ENCODE results near the gene CDH4. TPM values are rescaled to one million over a fixed set of nuclear protein-coding genes. Genes with fewer than 3 reads are reported as not detected.

Gene CDH4
- total RNA-seq, 1 experiment from 2014 or later = 3.8 TPM

GRCh38 chr20:61580958-61581824, 329.1 kb downstream of the CDH4 start:
- DNase-seq (ENCODE audit: low read depth) = peak; percentile 23

- no peak for DNase-seq (ENCODE audit: low read depth)
Measured at GRCh38 chr20:61581825-61582188, 329.7 kb downstream of the CDH4 start.

DNA sequence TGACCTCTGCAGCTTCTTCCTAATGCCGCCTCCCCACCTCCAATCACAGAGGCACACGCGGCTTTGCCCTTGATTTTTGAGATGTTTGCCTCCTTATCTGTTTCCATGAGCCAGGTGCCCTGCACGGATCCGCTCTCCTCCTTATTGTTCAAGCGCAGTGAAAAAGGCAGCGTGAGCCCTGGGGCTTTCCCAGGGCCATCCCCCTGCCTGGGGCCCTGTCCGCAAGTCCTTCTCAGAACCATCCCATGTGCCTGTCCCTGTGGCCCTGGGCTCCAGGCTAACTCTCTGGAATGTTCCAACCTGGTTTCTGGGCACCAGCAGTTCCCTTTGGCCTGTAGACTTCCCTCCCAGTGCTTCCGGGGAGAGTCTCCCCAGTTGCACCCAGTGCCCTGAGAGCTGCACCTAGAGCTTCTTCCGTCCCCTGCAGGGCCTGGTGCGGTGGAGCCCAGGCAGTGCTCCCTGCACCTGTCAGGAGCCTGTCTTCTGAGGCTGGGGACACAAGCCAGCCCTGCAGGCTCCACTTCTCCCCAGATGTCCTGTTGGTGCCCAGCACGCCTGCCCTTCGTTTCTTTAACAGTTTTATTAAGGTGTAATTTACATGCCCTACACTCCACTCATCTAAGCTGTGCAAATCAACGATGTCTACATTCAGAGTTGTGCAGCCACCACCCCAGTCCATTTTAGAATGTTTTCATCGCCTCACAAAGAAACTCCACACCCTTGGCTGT, 330.3 kb downstream of the CDH4 start:
- no peak for DNase-seq (ENCODE audit: low read depth)

GRCh38 chr20:61583356-61583755, 331.3 kb downstream of the CDH4 start:
- DNase-seq (ENCODE audit: low read depth) = no peak

DNA sequence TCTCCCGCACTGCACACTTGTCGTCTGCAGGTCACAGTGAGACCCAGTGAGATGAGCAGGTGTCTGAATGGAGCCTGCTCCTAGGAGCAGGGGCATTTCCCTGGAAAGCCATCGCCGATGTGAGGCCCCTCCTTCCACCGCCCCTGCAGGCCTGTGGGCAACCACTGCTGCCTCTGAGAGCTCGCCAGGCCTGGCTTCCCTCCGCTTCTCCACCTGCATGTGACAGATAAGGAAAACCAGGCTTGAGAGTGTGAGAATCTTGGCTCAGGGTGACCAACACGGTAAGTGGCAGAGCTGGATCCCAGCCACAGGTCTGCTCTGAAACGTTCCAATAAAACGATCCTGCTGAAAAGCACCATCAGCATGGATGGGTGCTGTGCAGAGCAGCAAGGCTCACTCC, 332.8 kb downstream of the CDH4 start:
- no peak for DNase-seq (ENCODE audit: low read depth)

- no peak for DNase-seq (ENCODE audit: low read depth)
Measured at GRCh38 chr20:61585764-61586163, 333.7 kb downstream of the CDH4 start.

DNA sequence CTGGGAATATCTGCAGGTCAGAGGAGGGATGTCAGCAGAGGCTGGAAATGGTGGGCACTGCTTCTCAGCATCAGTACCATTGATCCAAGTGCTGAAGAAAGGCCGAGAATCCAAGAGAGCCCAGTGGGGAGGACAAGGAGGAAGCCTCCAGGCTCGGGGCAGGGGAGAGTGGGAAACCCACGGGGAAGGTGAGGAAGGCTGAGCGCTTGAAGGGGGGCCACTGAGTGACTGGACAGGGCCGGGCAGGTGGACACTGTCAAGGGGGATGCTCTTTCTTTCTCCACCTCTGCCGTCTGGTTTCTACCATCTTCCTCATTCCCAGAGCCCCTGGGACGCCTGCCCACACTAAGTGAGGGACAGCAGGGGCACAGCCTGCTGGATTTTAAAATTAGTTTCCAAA, 335.0 kb downstream of the CDH4 start:
- no peak for DNase-seq (ENCODE audit: low read depth)

DNA sequence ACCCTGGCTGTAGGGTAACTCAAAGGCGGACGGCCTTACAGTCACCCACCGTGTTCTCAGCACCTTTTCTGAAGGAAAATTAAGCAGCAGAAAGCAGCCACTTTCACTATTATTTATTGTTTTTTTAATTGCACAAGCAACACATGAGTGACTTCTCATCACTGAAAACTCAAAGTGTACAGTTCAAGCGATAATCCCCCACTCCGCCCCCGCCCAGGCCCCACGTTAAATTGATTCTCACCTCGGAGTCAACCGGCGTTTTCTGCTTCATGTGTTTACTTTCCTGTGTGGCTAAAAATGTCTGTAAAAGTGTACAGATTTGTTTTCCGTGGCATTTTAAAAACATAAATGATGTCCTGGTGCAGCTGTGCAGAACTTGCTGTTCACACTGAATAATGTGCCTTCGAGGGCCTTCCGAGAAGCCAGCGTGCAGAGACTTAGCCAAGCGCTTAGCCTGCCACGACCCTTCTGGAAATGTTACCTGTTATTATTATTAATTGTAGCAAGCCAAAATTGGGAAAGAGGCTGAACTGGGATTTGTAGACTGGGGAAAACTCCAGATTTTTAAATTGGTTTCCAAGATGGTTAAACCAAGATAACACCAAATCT, 335.7 kb downstream of the CDH4 start:
- DNase-seq (ENCODE audit: low read depth) = no peak

DNA sequence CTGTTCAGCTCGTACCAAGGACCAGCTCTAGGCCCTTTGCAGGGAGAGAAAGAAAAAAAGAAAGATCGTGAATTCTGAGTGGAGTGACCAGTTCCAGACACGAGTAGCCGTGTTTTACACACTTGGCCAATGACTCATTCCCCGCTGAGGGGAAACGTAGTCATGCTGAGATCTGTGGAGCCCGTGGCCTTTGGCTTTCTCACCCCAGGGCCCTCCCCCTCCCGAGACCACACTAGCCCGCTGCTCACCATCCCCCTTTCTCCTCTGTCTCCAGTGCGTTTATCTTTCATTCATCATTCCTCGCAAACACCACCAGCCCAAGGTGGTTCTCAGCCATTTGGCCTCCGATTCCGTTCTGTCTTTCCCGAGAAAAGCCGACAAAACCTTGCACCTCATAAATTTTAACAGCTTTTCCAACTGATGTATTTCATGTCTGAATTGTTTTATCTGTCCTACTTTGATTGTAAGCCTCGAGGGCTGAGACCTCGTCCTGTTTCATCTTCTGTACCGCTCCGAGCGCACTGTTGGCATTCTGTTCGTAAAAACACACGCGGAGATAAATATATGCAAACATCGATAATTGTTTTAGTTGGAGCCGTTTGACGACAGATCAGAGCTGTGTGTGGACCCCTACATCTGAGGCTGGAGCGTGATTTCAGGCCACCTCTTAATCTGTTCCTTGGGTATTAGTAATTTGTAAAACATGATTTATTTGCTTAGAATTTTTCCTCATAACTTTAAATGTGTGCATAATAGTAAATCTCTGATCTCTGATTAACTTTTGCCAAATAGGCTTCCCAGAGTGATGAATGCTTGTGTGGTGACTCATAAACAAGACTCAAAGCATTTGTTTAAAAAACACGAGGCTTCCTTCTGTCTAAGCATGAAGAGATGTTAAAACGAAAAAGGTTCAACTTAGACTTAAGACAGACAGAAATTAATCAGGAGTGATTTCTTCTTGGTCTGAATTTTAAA, 336.6 kb downstream of the CDH4 start:
- peak; percentile 51 for DNase-seq (ENCODE audit: low read depth)

GRCh38 chr20:61590236-61590635, 338.2 kb downstream of the CDH4 start:
- no peak for DNase-seq (ENCODE audit: low read depth)

GRCh38 chr20:61593516-61593915, 341.5 kb downstream of the CDH4 start:
- no peak for DNase-seq (ENCODE audit: low read depth)

GRCh38 chr20:61594198-61594597, 342.1 kb downstream of the CDH4 start:
- DNase-seq (ENCODE audit: low read depth) = no peak

DNA sequence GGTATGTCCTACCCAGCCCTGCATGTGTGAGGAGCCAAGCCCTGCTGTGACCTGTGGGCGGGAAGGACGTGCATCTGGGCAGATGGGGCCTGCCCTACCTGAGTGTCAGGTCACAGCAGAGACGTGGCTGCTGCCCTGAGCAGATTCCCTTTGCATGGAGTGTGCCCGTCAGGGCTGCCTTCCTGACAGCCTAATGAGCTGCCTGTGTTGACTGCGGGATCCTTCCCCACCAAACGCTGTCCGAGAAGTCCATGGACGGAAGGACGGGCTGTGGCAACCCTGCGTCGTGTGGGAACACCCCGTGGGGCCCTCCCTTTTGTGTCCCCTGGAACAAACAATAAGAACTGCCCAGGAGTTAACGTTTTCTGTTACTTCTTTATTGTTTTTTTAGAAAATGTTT, 343.2 kb downstream of the CDH4 start:
- no peak for DNase-seq (ENCODE audit: low read depth)

DNA sequence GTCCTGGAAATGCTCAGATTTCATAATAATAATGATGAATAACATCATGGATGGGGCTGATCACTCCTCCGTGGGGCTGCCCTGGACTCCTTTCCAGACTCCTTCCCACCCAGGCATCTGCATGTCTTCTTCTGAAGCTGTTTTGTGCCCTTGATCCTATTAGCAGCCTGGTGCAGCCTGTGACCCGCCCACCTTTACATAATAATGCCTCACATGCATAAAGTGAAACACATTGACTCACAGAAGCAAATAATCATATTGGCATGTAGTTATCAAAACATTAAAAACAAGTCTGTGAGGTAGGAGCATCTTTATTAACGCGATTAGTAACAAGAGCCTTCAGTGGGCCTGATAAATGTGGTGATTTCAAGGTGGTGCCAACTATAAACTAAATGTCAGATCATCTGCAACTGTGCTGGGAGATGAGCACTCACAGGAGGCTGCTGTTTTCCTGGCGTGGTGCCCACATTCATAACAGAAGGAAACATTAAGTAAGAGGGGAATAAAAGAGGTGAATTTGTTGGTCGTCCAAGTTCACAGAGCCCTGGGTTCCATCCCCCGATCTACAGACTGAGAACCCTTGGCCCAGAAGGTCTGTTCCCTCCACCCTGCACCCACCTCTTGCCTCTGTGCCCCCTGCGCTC, 344.7 kb downstream of the CDH4 start:
- no peak for DNase-seq (ENCODE audit: low read depth)

DNA sequence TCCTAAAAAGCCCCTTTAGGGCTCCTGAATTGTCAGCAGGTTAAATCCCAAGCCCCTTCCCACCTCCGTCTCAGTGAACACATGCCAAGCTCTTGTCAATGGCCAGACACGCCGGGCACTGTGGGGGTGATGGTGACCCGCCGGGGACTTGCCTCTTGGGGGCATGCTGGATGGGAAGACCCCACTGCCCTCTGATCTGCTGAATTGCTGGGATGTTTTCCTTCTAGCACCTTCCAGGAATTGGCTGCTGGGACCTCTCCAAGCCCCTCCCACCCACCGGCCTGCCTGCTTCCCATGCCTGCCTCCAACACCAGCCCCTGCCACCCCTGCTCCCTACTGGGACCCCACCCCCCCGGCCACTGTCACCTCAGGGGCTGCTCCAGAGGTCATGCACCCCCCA, 345.9 kb downstream of the CDH4 start:
- no peak for DNase-seq (ENCODE audit: low read depth)

DNA sequence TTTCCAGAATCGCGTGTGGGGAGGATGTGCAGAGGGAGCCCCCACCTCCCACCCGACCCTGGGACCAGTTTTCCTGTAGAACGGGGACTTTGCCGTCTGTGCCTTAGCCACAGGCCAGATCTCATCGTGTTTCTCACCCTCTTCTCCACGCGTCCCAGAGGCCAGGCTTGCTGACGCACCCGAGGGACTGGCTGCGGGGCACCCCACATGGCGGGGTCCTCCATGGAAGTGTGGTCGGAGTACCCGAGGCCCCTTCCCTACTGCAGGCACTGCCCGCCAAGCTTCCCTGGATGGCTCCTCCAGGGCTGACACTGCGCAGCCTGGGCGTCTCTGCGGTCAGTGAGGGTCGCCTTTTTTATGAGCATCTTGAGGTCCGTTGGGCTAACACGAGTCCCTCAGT, 346.5 kb downstream of the CDH4 start:
- DNase-seq (ENCODE audit: low read depth) = no peak

- peak; percentile 55 for DNase-seq (ENCODE audit: low read depth)
Measured at GRCh38 chr20:61599061-61599531, 347.0 kb downstream of the CDH4 start.

DNA sequence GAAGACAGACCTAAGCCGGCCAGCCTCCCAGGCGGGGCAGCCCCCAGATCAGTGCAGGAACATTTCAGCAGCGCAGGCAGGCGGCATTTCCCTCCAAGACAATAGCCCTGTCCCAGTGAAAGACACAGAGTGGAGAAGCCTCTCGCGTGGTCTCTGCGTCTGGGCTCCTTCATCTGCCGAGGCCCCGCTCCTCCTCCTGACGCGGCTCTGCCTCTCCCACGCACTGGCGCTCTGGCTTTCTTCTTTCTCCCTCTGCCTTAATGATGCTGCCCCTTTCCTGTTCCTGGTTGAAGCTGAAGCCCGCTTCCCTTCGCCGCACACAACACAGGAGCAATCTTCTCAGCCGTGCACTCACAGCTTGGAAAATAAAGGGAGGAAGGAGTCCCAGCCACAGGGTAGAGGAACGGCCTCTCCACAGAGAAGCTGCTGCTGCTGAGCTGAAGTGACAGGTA, 347.5 kb downstream of the CDH4 start:
- DNase-seq (ENCODE audit: low read depth) = no peak

DNA sequence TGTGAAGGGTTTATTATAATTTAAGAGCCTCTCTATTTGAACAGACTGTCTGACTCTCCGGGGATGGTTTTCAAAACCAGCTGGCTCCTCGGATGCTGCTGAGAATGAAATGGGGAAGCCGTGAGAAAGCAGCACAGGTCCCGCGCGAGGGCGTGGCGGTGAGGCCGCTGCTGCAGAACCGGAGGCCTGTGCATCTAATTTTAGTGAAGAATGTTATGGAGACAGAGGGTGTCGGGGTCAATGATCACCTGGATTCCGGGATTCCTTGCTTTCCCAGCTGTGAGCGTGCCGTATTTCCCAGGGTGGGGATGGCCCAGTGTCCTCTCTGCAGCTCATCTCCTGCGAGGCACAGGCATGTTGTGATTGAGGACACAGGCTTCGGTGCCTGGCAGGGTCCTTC, 348.0 kb downstream of the CDH4 start:
- DNase-seq (ENCODE audit: low read depth) = no peak

GRCh38 chr20:61601361-61601760, 349.3 kb downstream of the CDH4 start:
- no peak for DNase-seq (ENCODE audit: low read depth)

DNA sequence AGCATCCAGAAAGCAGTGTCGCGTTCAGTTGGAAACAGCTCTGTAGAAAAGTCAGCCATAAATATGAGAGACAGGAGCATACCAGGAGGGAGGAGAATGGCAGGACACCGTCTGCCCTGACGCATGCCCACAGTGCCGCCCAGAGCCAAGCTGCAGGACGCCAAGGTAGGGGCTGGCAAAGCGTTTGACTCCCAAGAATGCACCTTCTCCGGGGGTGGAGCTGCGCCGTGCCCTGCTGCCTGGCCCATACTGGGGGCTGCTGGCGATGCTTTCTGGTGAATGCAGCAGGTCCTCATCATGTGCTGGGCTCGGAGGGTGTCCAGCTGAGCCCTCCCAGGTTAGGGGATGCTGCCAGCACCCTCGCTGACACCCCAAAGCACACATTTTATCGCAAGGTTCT, 349.8 kb downstream of the CDH4 start:
- DNase-seq (ENCODE audit: low read depth) = no peak

Measured in Daoy (cell line).